ENCODE data around the gene RSAD2.

RSAD2 gene

GRCh38 chr2:6945821-6946220 lies 68.2 kb downstream of the RSAD2 start:
- Histone ChIP-seq H3K9ac (ENCODE audit: low read length) (no peak overlapping the region), H4K20me1 (ENCODE audit: low read depth, low read length) (no peaks in the 10 kb centered on the region), H3K9me2 (replicated peaks; ENCODE audit: insufficient read depth, low read length) (no peaks in the 10 kb centered on the region), H3K27ac (ENCODE audit: low read depth, low read length) (no peak overlapping the region), H3F3A (ENCODE audit: insufficient read depth) (no peaks in the 10 kb centered on the region), H3K36me3 (ENCODE audit: low read length) (no peaks in the 10 kb centered on the region), H3K4me3 (ENCODE audit: insufficient read depth, low read length, poor library complexity, severe bottlenecking) (no peak overlapping the region), H3K27me3 (ENCODE audit: low read length) (no peaks in the 10 kb centered on the region), H2AFZ (ENCODE audit: low read depth, low read length, severe bottlenecking) (no peak overlapping the region), H3K4me2 (ENCODE audit: low read depth, low read length, poor library complexity, severe bottlenecking) (no peak overlapping the region), H3K79me2 (ENCODE audit: insufficient read depth, low read length) (no peaks in the 10 kb centered on the region), H3K9me3 (ENCODE audit: insufficient read depth, low read length) (no peaks in the 10 kb centered on the region)
- TF ChIP-seq EZH2phosphoT487 (conservative IDR thresholded peaks at IDR 0.05; ENCODE audit: low read length) = no peak
- no peak for TF ChIP-seq CTCF (IDR thresholded peaks at IDR 0.05; ENCODE audit: insufficient read depth, low read length, poor library complexity, severe bottlenecking)

DNA sequence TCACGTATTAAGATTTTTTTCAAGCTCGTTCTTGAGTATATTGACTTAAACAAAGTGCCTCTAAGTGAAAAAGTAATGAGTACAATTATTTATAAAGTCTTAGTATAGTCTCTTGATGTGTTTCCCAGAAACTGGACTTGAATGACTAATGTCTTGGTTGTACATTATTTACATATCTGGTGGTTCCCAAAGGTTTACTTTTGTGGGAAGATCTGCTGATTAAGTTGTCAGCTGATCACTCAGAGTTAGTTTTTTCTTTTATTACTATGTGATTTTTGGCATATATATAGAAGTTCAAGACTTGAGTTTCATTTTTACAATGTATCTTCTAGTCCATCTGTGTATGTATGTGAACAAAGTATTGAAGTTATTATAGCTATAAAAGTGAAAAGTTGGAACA lies 69.1 kb downstream of the RSAD2 start:
- Histone ChIP-seq H3K27ac (ENCODE audit: low read depth, low read length) (no peak overlapping the region), H3K9ac (ENCODE audit: low read length) (no peak overlapping the region), H3K36me3 (ENCODE audit: low read length) (no peaks in the 10 kb centered on the region), H3K27me3 (ENCODE audit: low read length) (no peaks in the 10 kb centered on the region), H3K4me2 (ENCODE audit: low read depth, low read length, poor library complexity, severe bottlenecking) (no peak overlapping the region), H4K20me1 (ENCODE audit: low read depth, low read length) (no peaks in the 10 kb centered on the region), H3K79me2 (ENCODE audit: insufficient read depth, low read length) (no peaks in the 10 kb centered on the region), H2AFZ (ENCODE audit: low read depth, low read length, severe bottlenecking) (no peak overlapping the region), H3F3A (ENCODE audit: insufficient read depth) (no peaks in the 10 kb centered on the region), H3K9me3 (ENCODE audit: insufficient read depth, low read length) (no peaks in the 10 kb centered on the region), H3K4me3 (ENCODE audit: insufficient read depth, low read length, poor library complexity, severe bottlenecking) (no peak overlapping the region), H3K9me2 (replicated peaks; ENCODE audit: insufficient read depth, low read length) (no peaks in the 10 kb centered on the region)
- no peak for TF ChIP-seq CTCF (IDR thresholded peaks at IDR 0.05; ENCODE audit: insufficient read depth, low read length, poor library complexity, severe bottlenecking)
- no peak for TF ChIP-seq EZH2phosphoT487 (conservative IDR thresholded peaks at IDR 0.05; ENCODE audit: low read length)
